ENCODE measurements around the gene C1QTNF8.

DNA sequence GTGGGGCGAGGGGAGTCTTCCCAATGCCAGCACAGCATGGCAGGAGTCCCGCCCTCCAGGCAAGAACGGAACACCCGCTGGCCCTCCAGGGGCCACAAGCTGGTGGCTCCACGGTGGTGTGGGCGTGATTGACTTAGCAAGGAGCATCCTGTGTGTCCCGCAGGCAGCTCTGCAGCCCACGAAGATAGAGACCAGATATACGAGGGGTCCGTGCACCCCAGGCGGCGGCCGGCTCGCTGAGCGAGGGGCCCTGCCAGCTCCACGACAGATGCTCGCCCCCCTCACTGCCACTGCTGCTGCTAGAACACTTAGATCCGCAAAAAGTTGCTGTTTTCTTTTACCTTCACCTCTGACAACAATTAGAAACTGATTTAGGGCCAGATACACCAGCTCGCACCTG, 46.9 kb upstream of the C1QTNF8 start:
- TF ChIP-seq EP300 (IDR thresholded peaks at IDR 0.05; ENCODE audit: borderline replicate concordance) (no peak), TEAD4 (IDR thresholded peaks at IDR 0.05) (no peak)

All from Ishikawa (cell line).